NCI-H2227 (cell line): Measurements from ENCODE around the gene TERT.

Experiments used
- DNase-seq: peaks from one replicate; lab custom pipeline; 2025; ENCODE audit not compliant: unreplicated experiment; lab: John Stamatoyannopoulos, UW

The TERT gene

GRCh38 chr5:1222621-1223277, 72.1 kb downstream of the TERT start:
- no peak for DNase-seq

GRCh38 chr5:1222147-1222546, 72.7 kb downstream of the TERT start:
- no peak for DNase-seq

GRCh38 chr5:1221721-1222120, 73.1 kb downstream of the TERT start:
- DNase-seq = no peak

GRCh38 chr5:1220831-1221230, 74.0 kb downstream of the TERT start:
- DNase-seq = no peak

- no peak for DNase-seq
Observed at GRCh38 chr5:1220351-1220750, 74.5 kb downstream of the TERT start.

- DNase-seq = no peak
Observed at GRCh38 chr5:1219768-1220100, 75.1 kb downstream of the TERT start.

- DNase-seq = no peak
Observed at GRCh38 chr5:1219098-1219767, 75.6 kb downstream of the TERT start.

- no peak for DNase-seq
Observed at GRCh38 chr5:1218351-1219080, 76.4 kb downstream of the TERT start.

GRCh38 chr5:1217596-1218206, 77.2 kb downstream of the TERT start:
- DNase-seq = peak; percentile 21

- no peak for DNase-seq
Observed at GRCh38 chr5:1216918-1217295, 78.0 kb downstream of the TERT start.

GRCh38 chr5:1216211-1216917, 78.5 kb downstream of the TERT start:
- DNase-seq = no peak

GRCh38 chr5:1215320-1216096, 79.4 kb downstream of the TERT start:
- no peak for DNase-seq

GRCh38 chr5:1214936-1215220, 80.0 kb downstream of the TERT start:
- no peak for DNase-seq

- no peak for DNase-seq
Observed at GRCh38 chr5:1214163-1214935, 80.5 kb downstream of the TERT start.

- no peak for DNase-seq
Observed at GRCh38 chr5:1213508-1214162, 81.2 kb downstream of the TERT start.

- DNase-seq = no peak
Observed at GRCh38 chr5:1212881-1213280, 82.0 kb downstream of the TERT start.

GRCh38 chr5:1212271-1212670, 82.6 kb downstream of the TERT start:
- DNase-seq = no peak

GRCh38 chr5:1211701-1212100, 83.2 kb downstream of the TERT start:
- DNase-seq = no peak

- DNase-seq = no peak
Observed at GRCh38 chr5:1210832-1211251, 84.0 kb downstream of the TERT start.
